ENCODE measurements around the gene PODNL1. TPM values are rescaled to one million over a fixed set of nuclear protein-coding genes. Genes with fewer than 3 reads are reported as not detected.

The PODNL1 gene
- total and polyA plus RNA-seq, 10 of the 15 experiments (the other 5 are each of a cell fraction or from before 2014, with no cell fraction given), result 0.04 to 0.44 TPM; not detected in 8

- FAIRE-seq (no peak), DNase-seq (ENCODE audit: low read depth, low spot score) (no peak), ATAC-seq (no peak)
- H3K36me3 ChIP-seq (ENCODE audit: control insufficient read depth in 2 of 2, insufficient read depth in 2 of 2, low read length in 1 of 2), result peaks cover 6 to 14% of the 10 kb centered on the region in 2 experiments; a peak in 3 of 4 replicates
- intact Hi-C loops (cut with micrococcal nuclease; ENCODE audit: unreplicated experiment), result no loop called here
- CTCF ChIA-PET, result no interaction called here
- in situ Hi-C loops (cut with MboI), result no loop called here
- H3K9ac ChIP-seq (ENCODE audit: control insufficient read depth, insufficient read depth, low read length), result no peak overlapping the region
- H2AFZ ChIP-seq (ENCODE audit: control insufficient read depth, low read depth, low read length), result no peak overlapping the region
- WGBS (ENCODE audit: insufficient coverage, insufficient replicate concordance, low lambda C conversion rate, missing lambda C conversion rate), result 90% methylated on average over 14 of the region's 14 CpGs
- BruUV-seq (replicated peaks), result no TSS peak
- POLR2A ChIA-PET, result no interaction called here
- SMC1A ChIA-PET (ENCODE audit: uncharacterized antibody, unreplicated experiment), result no interaction called here
- no peaks in the 10 kb centered on the region for H3K27me3 ChIP-seq (replicated peaks in 1 of 2; ENCODE audit: control insufficient read depth in 2 of 2, insufficient read depth in 2 of 2, low read length in 1 of 2)
- no peak overlapping the region for H3K27ac ChIP-seq (ENCODE audit: control insufficient read depth, insufficient read depth)
- H4K20me1 ChIP-seq (ENCODE audit: control insufficient read depth, insufficient read depth), result no peaks in the 10 kb centered on the region
- RAD21 ChIA-PET (ENCODE audit: unreplicated experiment), result no interaction called here
- no peaks in the 10 kb centered on the region for H3K4me1 ChIP-seq (ENCODE audit: control insufficient read depth, insufficient read depth, low read length)
- no peak overlapping the region for H3K4me2 ChIP-seq (ENCODE audit: control insufficient read depth, insufficient read depth)
- H3K9me3 ChIP-seq (replicated peaks; ENCODE audit: control insufficient read depth, insufficient read depth, low read length), result peaks cover 7% of the 10 kb centered on the region
- TF ChIP-seq, protein P1, sequence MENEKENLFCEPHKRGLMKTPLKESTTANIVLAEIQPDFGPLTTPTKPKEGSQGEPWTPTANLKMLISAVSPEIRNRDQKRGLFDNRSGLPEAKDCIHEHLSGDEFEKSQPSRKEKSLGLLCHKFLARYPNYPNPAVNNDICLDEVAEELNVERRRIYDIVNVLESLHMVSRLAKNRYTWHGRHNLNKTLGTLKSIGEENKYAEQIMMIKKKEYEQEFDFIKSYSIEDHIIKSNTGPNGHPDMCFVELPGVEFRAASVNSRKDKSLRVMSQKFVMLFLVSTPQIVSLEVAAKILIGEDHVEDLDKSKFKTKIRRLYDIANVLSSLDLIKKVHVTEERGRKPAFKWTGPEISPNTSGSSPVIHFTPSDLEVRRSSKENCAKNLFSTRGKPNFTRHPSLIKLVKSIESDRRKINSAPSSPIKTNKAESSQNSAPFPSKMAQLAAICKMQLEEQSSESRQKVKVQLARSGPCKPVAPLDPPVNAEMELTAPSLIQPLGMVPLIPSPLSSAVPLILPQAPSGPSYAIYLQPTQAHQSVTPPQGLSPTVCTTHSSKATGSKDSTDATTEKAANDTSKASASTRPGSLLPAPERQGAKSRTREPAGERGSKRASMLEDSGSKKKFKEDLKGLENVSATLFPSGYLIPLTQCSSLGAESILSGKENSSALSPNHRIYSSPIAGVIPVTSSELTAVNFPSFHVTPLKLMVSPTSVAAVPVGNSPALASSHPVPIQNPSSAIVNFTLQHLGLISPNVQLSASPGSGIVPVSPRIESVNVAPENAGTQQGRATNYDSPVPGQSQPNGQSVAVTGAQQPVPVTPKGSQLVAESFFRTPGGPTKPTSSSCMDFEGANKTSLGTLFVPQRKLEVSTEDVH (IDR thresholded peaks at IDR 0.05; ENCODE audit: low read depth, partially characterized antibody), result no peak
- TF ChIP-seq WRNIP1 (IDR thresholded peaks at IDR 0.05; ENCODE audit: borderline replicate concordance, low read depth, low read length), result no peak
- no peak for TF ChIP-seq BCL11A (IDR thresholded peaks at IDR 0.05; ENCODE audit: low read depth, low read length)
- TF ChIP-seq SRF (IDR thresholded peaks at IDR 0.05; ENCODE audit: low read depth in 2 of 2, low read length in 2 of 2), result no peak
- TF ChIP-seq SMC3 (IDR thresholded peaks at IDR 0.05; ENCODE audit: borderline replicate concordance, low read length), result no peak
- TF ChIP-seq, protein P2, sequence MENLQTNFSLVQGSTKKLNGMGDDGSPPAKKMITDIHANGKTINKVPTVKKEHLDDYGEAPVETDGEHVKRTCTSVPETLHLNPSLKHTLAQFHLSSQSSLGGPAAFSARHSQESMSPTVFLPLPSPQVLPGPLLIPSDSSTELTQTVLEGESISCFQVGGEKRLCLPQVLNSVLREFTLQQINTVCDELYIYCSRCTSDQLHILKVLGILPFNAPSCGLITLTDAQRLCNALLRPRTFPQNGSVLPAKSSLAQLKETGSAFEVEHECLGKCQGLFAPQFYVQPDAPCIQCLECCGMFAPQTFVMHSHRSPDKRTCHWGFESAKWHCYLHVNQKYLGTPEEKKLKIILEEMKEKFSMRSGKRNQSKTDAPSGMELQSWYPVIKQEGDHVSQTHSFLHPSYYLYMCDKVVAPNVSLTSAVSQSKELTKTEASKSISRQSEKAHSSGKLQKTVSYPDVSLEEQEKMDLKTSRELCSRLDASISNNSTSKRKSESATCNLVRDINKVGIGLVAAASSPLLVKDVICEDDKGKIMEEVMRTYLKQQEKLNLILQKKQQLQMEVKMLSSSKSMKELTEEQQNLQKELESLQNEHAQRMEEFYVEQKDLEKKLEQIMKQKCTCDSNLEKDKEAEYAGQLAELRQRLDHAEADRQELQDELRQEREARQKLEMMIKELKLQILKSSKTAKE (IDR thresholded peaks at IDR 0.05; ENCODE audit: low read depth, poor library complexity, severe bottlenecking), result no peak
- TF ChIP-seq NFXL1 (IDR thresholded peaks at IDR 0.05; ENCODE audit: borderline replicate concordance), result no peak
- TF ChIP-seq GATAD2B (conservative IDR thresholded peaks at IDR 0.05; ENCODE audit: low read depth), result no peak
- TF ChIP-seq MXI1 (IDR thresholded peaks at IDR 0.05; ENCODE audit: low read depth, low read length), result no peak
- TF ChIP-seq SREBF1 (IDR thresholded peaks at IDR 0.05; ENCODE audit: low read length), result no peak
- TF ChIP-seq, protein P3, sequence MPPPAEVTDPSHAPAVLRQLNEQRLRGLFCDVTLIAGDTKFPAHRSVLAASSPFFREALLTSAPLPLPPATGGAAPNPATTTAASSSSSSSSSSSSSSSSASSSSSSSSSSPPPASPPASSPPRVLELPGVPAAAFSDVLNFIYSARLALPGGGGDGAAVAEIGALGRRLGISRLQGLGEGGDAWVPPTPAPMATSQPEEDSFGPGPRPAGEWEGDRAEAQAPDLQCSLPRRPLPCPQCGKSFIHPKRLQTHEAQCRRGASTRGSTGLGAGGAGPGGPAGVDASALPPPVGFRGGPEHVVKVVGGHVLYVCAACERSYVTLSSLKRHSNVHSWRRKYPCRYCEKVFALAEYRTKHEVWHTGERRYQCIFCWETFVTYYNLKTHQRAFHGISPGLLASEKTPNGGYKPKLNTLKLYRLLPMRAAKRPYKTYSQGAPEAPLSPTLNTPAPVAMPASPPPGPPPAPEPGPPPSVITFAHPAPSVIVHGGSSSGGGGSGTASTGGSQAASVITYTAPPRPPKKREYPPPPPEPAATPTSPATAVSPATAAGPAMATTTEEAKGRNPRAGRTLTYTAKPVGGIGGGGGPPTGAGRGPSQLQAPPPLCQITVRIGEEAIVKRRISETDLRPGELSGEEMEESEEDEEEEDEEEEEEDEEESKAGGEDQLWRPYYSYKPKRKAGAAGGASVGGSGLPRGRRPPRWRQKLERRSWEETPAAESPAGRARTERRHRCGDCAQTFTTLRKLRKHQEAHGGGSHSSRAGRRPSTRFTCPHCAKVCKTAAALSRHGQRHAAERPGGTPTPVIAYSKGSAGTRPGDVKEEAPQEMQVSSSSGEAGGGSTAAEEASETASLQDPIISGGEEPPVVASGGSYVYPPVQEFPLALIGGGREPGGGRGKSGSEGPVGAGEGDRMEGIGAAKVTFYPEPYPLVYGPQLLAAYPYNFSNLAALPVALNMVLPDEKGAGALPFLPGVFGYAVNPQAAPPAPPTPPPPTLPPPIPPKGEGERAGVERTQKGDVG (CRISPR knock-in tag; IDR thresholded peaks at IDR 0.05), result no peak
- TF ChIP-seq, protein P4, sequence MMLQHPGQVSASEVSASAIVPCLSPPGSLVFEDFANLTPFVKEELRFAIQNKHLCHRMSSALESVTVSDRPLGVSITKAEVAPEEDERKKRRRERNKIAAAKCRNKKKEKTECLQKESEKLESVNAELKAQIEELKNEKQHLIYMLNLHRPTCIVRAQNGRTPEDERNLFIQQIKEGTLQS (IDR thresholded peaks at IDR 0.05; ENCODE audit: borderline replicate concordance, extremely low read depth, low read depth, low read length), result no peak
- no peak overlapping the region for H3K4me3 ChIP-seq
- no peaks in the 10 kb centered on the region for H3K79me2 ChIP-seq (ENCODE audit: control insufficient read depth, insufficient read depth, low read length)
Observed at GRCh38 chr19:13917888-13918406, 20.3 kb downstream of the PODNL1 start.
